HG03457 (cell line): ENCODE data around the gene PPIG.
"Not testable (repeated sequence)": the region's sequence is repeated elsewhere in the genome, so short reads cannot be mapped to it uniquely, and the experiment has no call there.

ENCODE experiments used
- ATAC-seq: cut with Tn5 transposase; IDR thresholded peaks from one replicate; pipeline ENCODE4 v1.9.1; 2021; ENCODE audit warnings: moderate number of reproducible peaks; ENCODE audit not compliant: unreplicated experiment

PPIG gene

DNA sequence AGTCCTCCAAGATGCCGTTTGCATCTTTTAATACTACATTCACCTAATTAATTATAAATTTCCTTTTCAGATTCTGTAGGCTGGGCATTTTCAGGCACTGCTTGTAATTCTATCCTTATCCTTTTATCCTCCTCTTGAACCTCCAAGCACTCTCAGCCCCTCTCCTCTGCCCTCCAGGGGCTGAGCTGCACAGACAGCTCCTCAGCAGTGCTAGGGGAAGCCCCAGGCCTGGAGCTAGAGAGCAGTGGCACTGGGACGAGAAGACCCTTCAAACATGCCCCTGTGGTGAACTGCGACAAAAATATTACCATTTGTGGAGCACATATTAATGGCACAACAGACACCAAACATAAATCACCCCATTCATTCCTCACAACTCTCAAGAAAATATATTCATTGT is 77.1 kb downstream of the PPIG start:
- no peak for ATAC-seq

DNA sequence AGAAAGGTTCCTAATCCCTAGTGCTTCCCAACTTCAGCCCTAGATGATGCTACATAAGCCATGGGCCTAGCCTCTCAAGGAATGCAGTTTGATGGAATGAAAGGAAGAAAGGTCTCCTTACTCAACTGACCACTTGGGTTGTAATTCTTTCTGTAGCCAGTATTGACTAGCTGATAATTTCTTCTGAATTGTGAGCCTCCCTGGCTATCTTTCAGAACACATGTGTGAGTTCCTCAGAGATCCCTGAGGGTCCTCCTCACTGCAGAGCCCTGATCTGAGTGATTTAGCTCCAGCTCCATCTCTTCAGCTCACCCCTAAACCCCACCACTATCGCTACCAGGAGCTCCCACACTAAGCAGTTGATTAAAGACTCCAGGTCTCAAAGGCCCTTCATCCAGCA is 78.6 kb downstream of the PPIG start:
- ATAC-seq = no peak

DNA sequence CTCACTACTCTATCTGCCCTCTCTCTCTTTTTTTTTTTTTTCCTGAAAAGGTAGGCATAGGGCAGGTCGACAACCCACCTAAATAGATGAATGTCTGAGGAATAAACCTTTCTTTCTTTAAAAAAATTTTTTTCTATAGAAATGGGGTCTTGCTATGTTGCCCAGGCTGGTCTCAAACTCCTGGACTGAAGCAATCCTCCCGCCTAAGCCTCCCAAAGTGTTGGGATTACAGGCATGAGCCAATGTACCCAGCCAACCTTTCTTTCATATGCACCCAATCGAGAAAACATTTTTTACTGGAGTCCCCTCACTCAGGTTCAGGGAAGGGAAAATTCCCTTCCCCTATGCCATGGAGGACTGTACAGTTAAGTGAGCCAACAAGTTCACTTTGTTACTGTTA is 79.1 kb downstream of the PPIG start:
- ATAC-seq = no peak

DNA sequence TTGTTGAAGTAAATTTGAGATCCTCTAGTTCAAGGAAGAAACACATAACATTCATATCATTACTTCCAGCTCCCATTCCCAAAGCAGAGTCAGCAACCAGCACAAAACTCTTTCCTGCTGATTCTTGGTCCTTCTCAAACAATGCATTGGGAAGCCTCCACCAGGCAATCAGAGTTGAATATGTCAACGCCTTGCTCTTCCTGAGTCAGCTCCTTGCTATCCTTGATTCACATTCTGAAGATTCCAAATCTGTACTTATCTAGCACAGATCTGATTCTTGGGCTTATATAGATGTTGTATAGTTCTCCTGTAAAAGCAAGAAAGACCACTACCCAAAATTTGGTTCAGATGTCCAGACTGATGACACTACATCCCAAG is 80.4 kb downstream of the PPIG start:
- ATAC-seq = no peak

DNA sequence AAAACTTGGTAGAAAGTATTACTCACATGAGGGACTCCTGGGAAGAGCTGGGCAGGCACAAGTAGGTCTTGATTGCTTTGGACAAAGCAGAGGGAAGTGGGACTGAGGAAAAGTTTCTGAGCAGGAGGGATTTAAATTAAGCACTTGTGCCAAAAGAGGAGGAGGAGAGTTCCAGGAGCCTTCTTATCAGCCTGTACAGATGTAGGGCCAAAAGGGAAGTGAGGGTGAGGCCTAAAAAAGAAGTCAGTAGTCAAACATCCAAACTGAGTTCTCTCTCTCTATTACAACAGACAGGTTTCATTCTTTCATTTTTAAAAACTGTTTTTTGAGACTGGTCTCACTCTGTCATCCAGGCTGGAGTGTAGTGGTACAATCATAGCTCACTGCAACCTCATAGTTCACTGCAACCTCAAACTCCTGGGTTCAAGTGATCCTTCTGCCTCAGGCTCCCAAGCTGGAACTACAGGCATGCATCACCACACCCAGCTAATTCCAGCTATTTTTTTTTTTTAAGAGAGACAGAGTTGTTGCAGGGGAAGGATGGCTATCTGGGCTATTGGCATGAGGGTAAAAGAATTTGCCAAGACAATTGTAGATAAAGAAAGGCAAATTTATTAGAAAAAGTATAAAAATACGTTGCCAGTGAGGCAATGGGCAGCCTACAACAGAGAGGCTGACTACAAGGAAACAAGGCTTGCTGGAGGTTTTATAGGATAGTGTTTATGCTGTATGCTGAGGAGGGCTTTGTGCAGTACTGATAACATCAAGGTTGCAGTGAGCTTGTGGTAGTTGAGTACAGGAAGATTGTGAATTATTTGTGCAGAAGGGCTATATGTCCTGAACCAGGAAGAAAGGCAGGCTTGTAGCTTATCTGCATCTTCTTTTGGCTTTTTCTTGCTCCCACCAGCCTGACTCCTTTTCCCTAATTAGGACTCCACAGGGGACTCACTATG is 81.1 kb downstream of the PPIG start:
- ATAC-seq = no peak

DNA sequence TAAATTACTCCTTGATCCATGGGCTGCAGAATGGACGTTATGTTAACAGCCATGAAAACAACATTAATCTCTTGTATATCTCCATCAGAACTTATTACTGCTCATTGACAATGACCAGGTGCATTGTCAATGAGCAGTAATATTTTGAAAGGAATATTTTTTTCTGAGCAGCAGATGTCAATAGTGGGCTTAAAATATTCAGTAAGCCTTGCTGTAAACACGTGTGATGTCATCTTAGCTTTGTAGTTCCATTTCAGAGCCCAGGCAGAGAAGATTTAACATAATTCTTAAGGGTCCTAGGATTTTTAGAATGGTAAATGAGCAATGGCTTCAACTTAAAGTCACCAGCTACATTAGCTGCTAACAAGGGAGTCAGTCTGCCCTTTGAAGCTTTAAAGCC is 83.4 kb downstream of the PPIG start:
- ATAC-seq = no peak

DNA sequence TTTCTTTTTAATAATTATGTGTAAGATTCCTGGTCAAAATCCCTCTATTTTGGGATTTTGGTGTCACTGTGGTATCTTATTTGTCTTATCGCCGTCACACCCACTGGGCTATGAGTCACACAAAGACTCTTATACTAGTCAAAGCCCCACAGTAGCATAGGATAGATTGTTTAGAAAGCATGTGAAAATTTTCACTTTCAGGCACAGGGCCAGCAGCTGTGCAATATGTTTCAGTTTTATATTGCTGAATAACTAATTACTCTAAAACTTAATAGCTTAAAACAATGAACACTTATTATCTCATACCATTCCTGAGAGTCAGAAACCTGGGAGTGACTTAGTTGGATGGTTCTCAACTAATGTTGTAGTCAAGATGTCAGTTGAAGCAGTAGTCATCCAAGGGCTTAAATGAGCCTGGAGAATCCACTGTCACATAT is 86.1 kb downstream of the PPIG start:
- ATAC-seq = no peak

DNA sequence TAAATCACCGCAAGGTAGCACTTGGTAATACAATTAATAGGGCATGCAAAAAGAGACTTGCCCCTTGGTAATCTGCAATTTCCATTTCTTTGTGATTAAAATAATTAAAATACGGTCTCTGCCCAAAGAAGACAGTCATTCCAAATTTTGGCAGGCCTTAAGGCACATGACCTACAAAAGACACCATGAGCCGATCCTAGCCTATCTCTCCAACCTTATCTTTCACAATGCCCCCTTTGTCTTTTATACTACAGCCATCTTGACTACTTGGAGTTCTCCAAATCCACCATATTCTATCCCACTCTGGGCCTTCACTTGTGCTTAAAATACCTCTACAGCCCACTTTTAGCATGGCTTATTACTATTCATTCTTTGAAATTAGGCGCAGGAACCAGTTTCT is 86.8 kb downstream of the PPIG start:
- no peak for ATAC-seq

DNA sequence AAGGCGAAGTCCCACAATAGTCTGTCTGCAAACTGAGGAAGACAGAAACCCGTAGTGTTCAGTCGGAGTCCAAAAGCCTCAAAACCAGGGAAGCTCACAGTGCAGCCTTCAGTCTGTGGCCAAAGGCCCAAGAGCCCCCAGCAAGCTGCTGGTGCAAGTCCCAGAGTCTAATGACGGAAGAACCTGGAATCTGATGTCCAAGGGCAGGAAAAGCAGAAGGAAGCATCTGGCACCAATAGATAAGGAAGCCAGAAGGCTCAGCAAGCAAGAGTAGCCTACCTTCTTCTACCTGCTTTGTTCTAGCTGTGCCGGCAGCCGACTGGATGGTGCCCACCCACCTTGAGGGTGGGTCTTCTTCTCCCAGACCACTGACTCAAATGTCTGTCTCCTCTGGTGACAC is 88.3 kb downstream of the PPIG start:
- ATAC-seq = no peak

DNA sequence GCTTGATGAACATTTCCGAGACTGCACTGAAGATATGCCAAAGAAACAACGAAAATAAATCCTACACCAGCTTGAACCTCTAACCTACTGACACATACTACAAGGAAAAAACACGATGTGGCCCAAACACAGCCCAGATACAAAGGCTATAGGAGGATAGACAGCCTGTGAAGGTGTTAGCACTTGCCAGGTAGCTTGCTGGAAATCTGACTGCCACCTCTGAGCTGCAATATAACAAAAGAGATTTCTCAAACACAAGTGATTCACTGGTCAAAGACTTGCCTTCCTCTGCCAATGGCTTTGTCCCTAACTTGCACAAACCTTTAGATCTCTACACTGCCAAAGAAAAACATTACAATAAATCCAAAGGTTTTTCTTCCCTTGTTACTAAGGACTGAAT is 89.0 kb downstream of the PPIG start:
- no peak for ATAC-seq

DNA sequence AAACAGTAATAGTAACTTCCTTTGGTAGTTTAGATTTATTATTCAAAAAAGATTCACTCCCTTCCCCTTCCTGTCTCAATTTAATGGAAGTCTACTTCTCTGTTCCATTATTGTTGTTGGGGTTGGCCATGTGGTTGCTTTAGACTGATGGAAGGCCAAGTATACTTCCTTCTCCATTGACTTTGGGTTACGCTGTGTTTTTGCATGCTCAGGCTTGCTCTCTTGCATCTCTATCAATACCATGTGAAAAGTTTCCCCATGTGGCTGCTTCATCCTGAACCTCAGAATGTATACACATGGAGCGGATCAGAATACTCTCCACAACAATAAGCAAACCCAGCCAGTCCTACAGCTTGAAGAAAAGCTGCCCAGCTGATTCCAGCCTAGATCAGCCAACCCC is 89.8 kb downstream of the PPIG start:
- ATAC-seq = no peak

DNA sequence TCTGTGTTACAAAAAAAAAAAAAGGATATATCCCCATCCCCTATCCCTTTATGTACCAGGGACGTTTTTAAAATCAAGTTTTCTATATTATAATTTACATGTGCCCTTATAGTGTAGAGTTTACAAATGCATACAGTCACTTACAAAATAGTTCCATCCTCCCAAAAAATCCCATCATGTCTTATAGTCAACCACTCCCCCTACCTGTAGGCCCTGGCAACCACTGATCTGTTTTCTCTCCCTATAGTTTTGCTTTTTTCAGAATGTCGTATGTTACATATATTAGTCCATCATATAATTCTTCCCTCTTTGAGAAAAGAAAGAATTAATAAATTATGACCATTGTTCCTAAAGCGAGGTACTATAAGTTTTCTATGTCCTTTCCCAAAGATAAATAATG is 92.2 kb downstream of the PPIG start:
- no peak for ATAC-seq

DNA sequence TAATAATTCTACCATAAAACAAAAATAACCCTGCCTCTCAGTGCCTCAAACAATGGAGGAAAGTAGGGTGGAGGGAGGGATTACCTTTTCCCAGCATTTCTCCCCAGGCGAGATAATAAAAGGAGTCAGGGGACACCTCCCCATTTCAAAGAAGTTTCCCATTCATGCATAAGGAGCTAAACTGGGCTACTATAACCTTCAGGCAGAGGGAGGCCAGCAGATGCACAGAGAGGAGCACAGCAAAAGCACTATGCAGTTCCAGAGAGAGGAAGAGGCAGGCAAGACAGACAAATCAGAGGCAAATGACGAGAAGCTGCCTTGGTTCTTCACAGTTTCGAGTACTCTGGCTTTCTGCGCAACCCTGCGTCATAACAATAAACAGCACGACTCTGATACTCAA is 92.7 kb downstream of the PPIG start:
- ATAC-seq = no peak

DNA sequence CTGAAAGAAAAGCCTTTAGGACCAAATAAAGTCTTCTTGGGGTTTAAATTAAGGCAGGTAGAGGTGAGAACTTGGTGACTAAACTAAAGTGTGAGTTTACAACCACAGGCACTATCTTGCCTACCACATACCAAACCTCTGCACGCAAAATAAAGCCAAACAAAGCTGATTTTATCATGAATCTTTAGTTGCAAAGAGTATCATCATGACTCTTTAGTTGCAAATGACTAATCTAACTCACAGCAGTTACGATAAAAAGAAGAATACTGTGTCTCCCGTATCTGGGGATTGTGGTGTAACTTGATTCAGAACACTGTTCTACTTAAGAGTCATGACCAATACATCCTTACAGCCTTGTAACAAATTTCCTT is 98.9 kb downstream of the PPIG start:
- ATAC-seq = no peak

DNA sequence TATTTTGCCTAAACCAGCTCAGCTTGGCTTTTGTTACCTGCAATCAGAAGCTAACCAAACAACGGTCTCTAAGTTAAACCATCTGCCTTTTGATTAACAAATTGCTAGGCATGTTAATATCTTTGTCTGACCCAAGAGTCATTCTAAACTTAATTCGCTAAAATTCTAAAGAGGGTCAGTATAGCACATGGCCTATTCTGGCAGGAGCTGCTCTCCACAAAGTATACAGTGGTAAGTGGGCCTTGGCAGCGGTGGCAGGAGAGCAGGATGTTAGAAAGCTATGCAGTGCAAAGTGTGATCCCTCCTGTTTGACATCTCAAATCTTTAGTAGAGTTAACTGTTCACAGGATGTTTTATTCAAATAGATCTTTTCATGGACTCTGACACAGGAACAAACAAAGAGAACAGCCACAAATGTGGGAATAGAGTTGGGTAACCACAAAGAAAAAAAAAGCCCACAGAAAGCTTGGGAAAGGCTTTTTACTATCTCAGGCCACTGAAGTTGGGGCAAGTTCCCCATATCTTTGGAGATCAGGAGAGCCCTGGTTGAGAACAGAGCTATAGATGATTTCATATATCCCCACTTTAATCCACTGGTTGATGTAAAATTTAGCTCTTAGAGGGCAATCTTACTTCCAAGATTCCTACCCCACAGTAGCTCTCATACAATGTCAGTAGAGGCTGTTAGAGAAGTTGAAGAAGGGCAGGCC is 99.4 kb downstream of the PPIG start:
- ATAC-seq = no peak

DNA sequence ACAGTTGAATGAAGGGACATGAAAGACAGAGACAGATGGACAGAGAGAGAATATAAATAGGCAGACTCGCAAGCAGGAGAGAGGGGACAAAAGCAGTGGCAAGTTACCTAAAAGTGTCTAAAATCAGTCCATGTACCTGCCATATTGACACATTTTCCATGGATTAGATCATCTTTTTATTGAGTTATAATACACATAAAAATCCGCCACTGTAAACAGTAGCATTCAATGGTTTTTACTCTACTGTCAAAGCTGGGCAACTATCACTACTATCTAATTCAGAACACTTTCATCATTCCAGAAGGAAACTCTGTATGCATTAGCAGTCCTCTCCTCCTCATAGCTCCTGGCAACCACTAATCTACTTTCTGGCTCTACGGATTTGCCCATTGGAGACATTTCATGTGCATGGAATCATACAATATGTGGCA is 100.0 kb downstream of the PPIG start:
- no peak for ATAC-seq

DNA sequence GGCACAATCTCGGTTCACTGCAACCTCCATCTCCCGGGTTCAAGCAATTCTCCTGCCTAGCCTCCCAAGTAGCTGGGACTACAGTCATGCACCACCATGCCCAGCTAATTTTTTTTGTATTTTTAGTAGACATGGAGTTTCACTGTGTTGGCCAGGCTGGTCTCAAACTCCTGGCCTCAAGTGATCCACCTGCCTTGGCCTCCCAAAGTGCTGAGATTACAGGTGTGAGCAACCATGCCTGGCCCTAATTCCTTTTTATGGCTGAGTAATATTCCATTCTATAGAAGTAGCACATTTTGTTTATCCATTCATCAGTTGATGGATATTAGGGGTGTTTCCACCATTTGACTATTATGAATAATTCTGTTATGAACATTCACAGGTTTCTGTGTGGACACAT is 100.6 kb downstream of the PPIG start:
- ATAC-seq = not testable (repeated sequence)

DNA sequence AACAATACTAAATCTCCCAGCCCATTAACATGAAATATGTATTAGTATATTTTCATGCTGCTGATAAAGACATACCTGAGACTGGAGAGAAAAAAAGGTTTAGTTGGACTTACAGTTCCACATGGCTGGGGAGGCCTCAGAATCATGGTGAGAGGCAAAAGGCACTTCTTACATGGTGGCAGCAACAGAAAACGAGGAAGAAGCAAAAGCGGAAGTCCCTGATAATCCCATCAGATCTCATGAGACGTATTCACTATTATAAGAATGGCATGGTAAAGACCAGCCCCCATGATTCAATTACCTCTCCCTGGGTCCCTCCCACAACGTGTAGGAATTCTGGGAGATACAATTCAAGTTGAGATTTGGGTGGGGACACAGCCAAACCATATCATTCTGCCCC is 102.7 kb downstream of the PPIG start:
- not testable (repeated sequence) for ATAC-seq

DNA sequence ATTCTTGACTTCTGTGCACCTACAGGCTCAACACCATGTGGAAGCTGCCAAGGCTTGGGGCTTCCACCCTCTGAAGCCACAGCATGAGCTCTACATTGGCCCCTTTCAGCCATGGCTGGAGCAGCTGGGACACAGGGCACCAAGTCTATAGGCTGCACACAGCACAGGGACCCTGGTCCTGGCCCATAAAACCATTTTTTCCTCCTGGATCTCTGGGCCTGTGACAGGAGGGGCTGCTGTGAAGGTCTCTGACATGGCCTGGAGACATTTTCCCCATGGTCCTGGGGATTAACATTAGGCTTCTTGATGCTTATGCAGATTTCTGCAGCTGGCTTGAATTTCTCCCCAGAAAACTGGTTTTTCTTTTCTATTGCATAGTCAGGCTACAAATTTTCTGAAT is 103.8 kb downstream of the PPIG start:
- ATAC-seq = not testable (repeated sequence)

DNA sequence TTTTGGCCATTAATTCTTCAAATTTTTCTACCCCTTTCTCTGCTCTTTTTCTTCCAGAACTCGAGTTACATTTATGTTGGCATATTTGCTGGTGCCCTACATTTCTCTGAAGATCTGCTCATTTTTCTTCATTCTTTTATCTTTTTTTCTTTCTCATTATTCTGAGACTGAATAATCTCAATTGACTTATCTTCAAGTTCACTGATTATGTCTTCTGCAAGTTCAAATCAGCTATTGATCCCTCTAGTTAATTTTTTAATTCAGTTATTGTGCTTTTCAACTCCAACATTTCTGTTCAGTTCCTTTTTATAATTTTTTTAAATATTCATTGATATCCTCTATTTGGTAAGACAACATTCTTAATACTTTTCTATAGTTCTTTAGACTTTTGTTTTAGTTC is 106.8 kb downstream of the PPIG start:
- no peak for ATAC-seq
